ENCODE data around the gene NRARP. TPM values are rescaled to one million over a fixed set of nuclear protein-coding genes. Genes with fewer than 3 reads are reported as not detected.
A peak's percentile ranks its signal among the peaks of the same experiment; 100 is the strongest.

NRARP gene
- total and polyA plus RNA-seq, 2 of the 13 experiments (the other 11 are each of a cell fraction or from before 2014, with no cell fraction given) = 0.22 to 0.46 TPM

- TF ChIP-seq ZNF275 (CRISPR knock-in tag; IDR thresholded peaks at IDR 0.05; ENCODE audit: borderline replicate concordance) (no peak), DMTF1 (CRISPR knock-in tag; IDR thresholded peaks at IDR 0.05) (no peak), ZSCAN20 (CRISPR knock-in tag; IDR thresholded peaks at IDR 0.05; ENCODE audit: borderline replicate concordance) (no peak; the same call in 1 of the 2 replicates), ZNF292 (CRISPR knock-in tag; IDR thresholded peaks at IDR 0.05; ENCODE audit: borderline replicate concordance, low read depth) (no peak), ZNF570 (CRISPR knock-in tag; IDR thresholded peaks at IDR 0.05; ENCODE audit: borderline replicate concordance) (no peak), SMAD1 (CRISPR knock-in tag; IDR thresholded peaks at IDR 0.05; ENCODE audit: borderline replicate concordance, low read depth) (no peak; the same call in 1 of the 2 replicates), ZNF678 (CRISPR knock-in tag; IDR thresholded peaks at IDR 0.05) (no peak), ZNF235 (CRISPR knock-in tag; IDR thresholded peaks at IDR 0.05; ENCODE audit: borderline replicate concordance) (peak; percentile 71), HIVEP1 (CRISPR knock-in tag; IDR thresholded peaks at IDR 0.05) (no peak), SYNCRIP (IDR thresholded peaks at IDR 0.05; ENCODE audit: insufficient read depth, low read depth, low read length) (no peak), PRDM4 (CRISPR knock-in tag; IDR thresholded peaks at IDR 0.05; ENCODE audit: borderline replicate concordance) (no peak), TRAFD1 (CRISPR knock-in tag; IDR thresholded peaks at IDR 0.05; ENCODE audit: borderline replicate concordance) (no peak), ZNF747 (CRISPR knock-in tag; IDR thresholded peaks at IDR 0.05; ENCODE audit: borderline replicate concordance) (no peak; the same call in 1 of the 2 replicates), ZNF225 (CRISPR knock-in tag; IDR thresholded peaks at IDR 0.05) (no peak), ZNF883 (CRISPR knock-in tag; IDR thresholded peaks at IDR 0.05; ENCODE audit: not compliant biosample characterization) (no peak), AGO1 (IDR thresholded peaks at IDR 0.05; ENCODE audit: low read depth, low read length, poor library complexity, severe bottlenecking) (peak; percentile 24), ARID3A (IDR thresholded peaks at IDR 0.05; ENCODE audit: low read depth, low read length) (no peak)
Observed at GRCh38 chr9:137254624-137255447, 47.2 kb downstream of the NRARP start, which contains the start of gene NELFB (continued).
